EL (cell line): Measurements from ENCODE around the gene TRIM64C.
"Not testable (repeated sequence)": the region's sequence is repeated elsewhere in the genome, so short reads cannot be mapped to it uniquely, and the experiment has no call there.

Source experiments
- DNase-seq: peaks from one replicate; pipeline ENCODE4 v3.0.0-alpha.2; 2016

Gene TRIM64C, protein sequence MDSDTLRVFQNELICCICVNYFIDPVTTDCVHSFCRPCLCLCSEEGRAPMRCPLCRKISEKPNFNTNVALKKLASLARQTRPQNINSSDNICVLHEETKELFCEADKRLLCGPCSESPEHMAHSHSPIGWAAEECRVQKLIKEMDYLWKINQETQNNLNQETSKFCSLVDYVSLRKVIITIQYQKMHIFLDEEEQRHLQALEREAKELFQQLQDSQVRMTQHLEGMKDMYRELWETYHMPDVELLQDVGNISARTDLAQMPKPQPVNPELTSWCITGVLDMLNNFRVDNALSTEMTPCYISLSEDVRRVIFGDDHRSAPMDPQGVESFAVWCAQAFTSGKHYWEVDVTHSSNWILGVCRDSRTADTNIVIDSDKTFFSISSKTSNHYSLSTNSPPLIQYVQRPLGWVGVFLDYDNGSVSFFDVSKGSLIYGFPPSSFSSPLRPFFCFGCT

GRCh38 chr11:49059012-49059411, at the start of gene TRIM64C:
TSS of gene TRIM64C (minus strand) at chr11:49059112. CDS start at chr11:49059112, 0 bp downstream.
- not testable (repeated sequence) for DNase-seq

DNA sequence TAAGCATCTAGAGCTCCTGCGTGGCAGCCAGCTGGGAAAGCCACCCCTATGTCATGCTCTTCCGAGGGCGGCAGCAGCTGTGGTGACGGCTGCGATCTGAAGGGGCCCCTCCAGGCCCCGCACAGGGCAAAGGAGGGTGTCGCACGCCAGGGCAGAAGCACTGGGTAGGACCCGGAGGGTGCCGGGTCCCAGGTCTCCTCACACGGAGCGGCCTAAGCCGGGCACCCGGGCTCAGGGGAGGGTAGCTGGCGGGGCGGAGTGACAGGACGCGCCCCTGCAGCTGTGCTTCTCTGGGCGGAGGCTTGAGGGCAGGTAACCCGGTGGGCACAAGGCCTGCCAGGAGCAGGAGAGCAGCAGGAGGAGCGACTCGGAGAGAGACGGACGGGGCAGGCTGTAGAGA, 43.4 kb upstream of the TRIM64C start:
- not testable (repeated sequence) for DNase-seq

GRCh38 chr11:49069897-49070296, 11.0 kb upstream of the TRIM64C start:
- DNase-seq, result not testable (repeated sequence)

DNA sequence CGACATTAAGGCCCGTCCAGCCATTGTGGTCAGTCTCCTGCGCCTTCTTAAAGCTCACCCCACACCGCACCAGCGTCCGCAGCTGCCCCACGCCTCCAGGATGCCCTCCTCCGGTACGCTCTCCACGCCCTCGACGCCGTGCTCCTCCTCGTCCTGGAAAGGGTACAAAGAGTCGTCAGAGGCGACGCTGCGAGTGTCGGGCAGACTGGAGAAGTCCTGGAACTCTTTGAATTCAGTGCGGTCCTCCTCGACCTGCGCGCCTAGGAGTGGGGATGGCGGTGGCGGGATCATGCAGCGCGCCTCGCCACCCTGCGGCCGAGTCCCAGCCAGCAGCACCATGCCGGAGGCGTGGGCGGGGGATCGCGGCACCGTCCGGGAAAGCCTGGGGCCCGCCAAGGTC, 9.1 kb downstream of the TRIM64C start:
- DNase-seq, result not testable (repeated sequence)

DNA sequence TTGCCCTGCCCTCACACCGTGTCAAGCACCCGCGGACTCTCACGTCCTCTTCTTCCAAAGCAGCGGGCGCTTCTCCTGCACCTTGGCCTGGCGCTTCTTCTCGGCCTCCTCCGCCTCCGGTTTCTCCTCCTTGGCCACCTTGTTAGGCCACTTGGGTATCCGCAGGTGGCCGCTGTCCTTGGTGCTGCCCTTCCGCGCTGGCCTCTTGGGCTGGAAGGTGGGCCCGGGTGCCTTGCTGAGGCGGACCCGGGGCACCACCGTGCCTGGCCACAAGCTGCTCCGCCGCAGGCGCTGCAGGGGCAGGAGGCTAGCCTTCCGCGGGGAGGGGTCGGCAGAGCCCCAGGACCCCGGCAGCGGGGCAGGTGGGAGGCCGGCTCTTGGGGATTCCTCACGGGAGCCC, 10.7 kb downstream of the TRIM64C start:
- not testable (repeated sequence) for DNase-seq

DNA sequence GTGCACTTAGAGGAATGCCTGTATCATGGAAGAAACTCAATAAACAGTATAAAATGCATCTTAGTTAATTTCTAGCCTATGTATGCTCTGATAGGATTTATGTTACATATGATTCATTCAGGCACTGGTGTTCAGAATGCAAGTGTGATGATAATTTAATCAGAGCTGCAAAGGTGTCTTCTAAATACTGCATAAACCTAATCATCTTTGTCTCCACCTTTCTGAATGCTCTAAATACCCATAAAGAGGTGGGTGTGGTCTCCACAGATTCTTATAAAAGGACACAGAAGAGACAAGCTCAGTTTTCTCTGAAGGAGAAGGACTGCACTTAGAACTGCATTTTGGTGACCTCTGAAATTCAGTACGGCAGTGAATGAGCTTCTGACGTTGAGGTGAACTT, 30.4 kb downstream of the TRIM64C start, which contains the start of gene TRIM49B:
TSS of gene TRIM49B (plus strand) at position 301 of the 400 bp plus-strand sequence. CDS start 2,777 bp downstream, outside the sequence.
- DNase-seq, result not testable (repeated sequence)
